HS-27A (cell line): ENCODE data around the gene NOX3.
A peak's percentile ranks its signal among the peaks of the same experiment; 100 is the strongest.
"Not testable (repeated sequence)": the region's sequence is repeated elsewhere in the genome, so short reads cannot be mapped to it uniquely, and the experiment has no call there.

Experiments
- DNase-seq: peaks from one replicate; pipeline ENCODE4 v3.0.0-alpha.2; 2012; ENCODE audit warnings: low read depth, missing footprints

NOX3 gene

GRCh38 chr6:155468543-155468942 lies 12.9 kb upstream of the NOX3 start:
- not testable (repeated sequence) for DNase-seq

GRCh38 chr6:155466539-155466938 lies 10.9 kb upstream of the NOX3 start:
- DNase-seq, result no peak

- DNase-seq, result no peak
These were observed 5.9 kb upstream of the NOX3 start for GRCh38 chr6:155461556-155461955.

- DNase-seq, result no peak
These were observed 1.2 kb downstream of the NOX3 start for GRCh38 chr6:155454471-155454870.

- DNase-seq, result no peak
These were observed 1.6 kb downstream of the NOX3 start for GRCh38 chr6:155454008-155454407.

GRCh38 chr6:155452576-155452975 lies 3.1 kb downstream of the NOX3 start:
- DNase-seq, result no peak

GRCh38 chr6:155451530-155451929 lies 4.1 kb downstream of the NOX3 start:
- DNase-seq, result not testable (repeated sequence)

- no peak for DNase-seq
These were observed 5.4 kb downstream of the NOX3 start for GRCh38 chr6:155450240-155450581.

- no peak for DNase-seq
These were observed 6.0 kb downstream of the NOX3 start for GRCh38 chr6:155449450-155450239.

- DNase-seq, result no peak
These were observed 6.8 kb downstream of the NOX3 start for GRCh38 chr6:155448668-155449449.

- DNase-seq, result no peak
These were observed 7.7 kb downstream of the NOX3 start for GRCh38 chr6:155447949-155448348.

GRCh38 chr6:155444952-155445903 lies 10.4 kb downstream of the NOX3 start:
- DNase-seq, result no peak

GRCh38 chr6:155444120-155444917 lies 11.3 kb downstream of the NOX3 start:
- peak; percentile 7 for DNase-seq

- no peak for DNase-seq
These were observed 12.5 kb downstream of the NOX3 start for GRCh38 chr6:155443168-155443567.

- DNase-seq, result no peak
These were observed 13.1 kb downstream of the NOX3 start for GRCh38 chr6:155442562-155442961.

GRCh38 chr6:155441112-155441465 lies 14.6 kb downstream of the NOX3 start:
- DNase-seq, result no peak

GRCh38 chr6:155440398-155441111 lies 15.1 kb downstream of the NOX3 start:
- no peak for DNase-seq

GRCh38 chr6:155439376-155439775 lies 16.3 kb downstream of the NOX3 start:
- no peak for DNase-seq

- DNase-seq, result peak; percentile 39
These were observed 18.5 kb downstream of the NOX3 start for GRCh38 chr6:155436981-155437749.

- DNase-seq, result no peak
These were observed 20.7 kb downstream of the NOX3 start for GRCh38 chr6:155434829-155435423.
